A673 (cell line): ENCODE measurements around the gene BIRC5. TPM values are rescaled to one million over a fixed set of nuclear protein-coding genes. Genes with fewer than 3 reads are reported as not detected.

Source experiments
- BruUV-seq: library from RNA; stranded (reverse); fragments of 400-500 nt; replicated peaks from 2 replicates; lab custom pipeline; 2021; lab: Mats Ljungman, UMichigan
- CTCF ChIA-PET: fragments of 300-600 bp; sonication (Branson Sonifier 250); formaldehyde crosslinking; loops from one replicate; lab custom pipeline; 2022; ENCODE audit warnings: antibody characterized with exemption; lab: Charles Lee
- POLR2A ChIA-PET: fragments of 300-600 bp; sonication (Branson Sonifier 250); formaldehyde crosslinking; loops from one replicate; lab custom pipeline; 2022; ENCODE audit warnings: antibody characterized with exemption; ENCODE audit not compliant: low non-redundant PET; lab: Charles Lee
- DNase-seq: peaks from one replicate; pipeline ENCODE4 v3.0.0-alpha.2; 2015; ENCODE audit warnings: low spot score
- H3K27ac ChIP-seq: fragments of 200-600 bp; sonication (generic); 2 replicates; pipeline ENCODE4 v1.5.1; 2016; ENCODE audit warnings: mixed run types, low read depth, mild to moderate bottlenecking, mixed read lengths, antibody characterized with exemption, low read length; ENCODE audit not compliant: poor library complexity, severe bottlenecking
- H3K27me3 ChIP-seq: fragments of 200-600 bp; sonication (generic); replicated peaks from 2 replicates; pipeline ENCODE4 v1.6.1; 2017; ENCODE audit warnings: mixed run types, low read depth, mild to moderate bottlenecking, mixed read lengths, antibody characterized with exemption, low read length; ENCODE audit not compliant: insufficient read depth, poor library complexity
- H3K36me3 ChIP-seq: fragments of 200-600 bp; sonication (generic); 2 replicates; pipeline ENCODE4 v1.6.1; 2016; ENCODE audit warnings: mixed run types, mild to moderate bottlenecking, mixed read lengths, antibody characterized with exemption, low read length; ENCODE audit not compliant: insufficient read depth, poor library complexity, severe bottlenecking
- H3K4me1 ChIP-seq: fragments of 200-600 bp; sonication (generic); 2 replicates; pipeline ENCODE4 v1.6.1; 2017; ENCODE audit warnings: mixed run types, mild to moderate bottlenecking, mixed read lengths, antibody characterized with exemption, low read length; ENCODE audit not compliant: insufficient read depth, poor library complexity, severe bottlenecking
- H3K4me3 ChIP-seq: fragments of 200-600 bp; sonication (generic); 2 replicates; pipeline ENCODE4 v1.5.1; 2016; ENCODE audit warnings: low read depth, mixed run types, mild to moderate bottlenecking, mixed read lengths, low read length; ENCODE audit not compliant: poor library complexity, severe bottlenecking
- H3K9me3 ChIP-seq: fragments of 200-600 bp; sonication (generic); 2 replicates; pipeline ENCODE4 v1.6.1; 2016; ENCODE audit warnings: mixed run types, low read depth, mild to moderate bottlenecking, mixed read lengths, antibody characterized with exemption, low read length; ENCODE audit not compliant: poor library complexity, severe bottlenecking
- CTCF ChIP-seq: fragments of 300-800, 200-600 bp; sonication (generic); conservative IDR thresholded peaks from 2 replicates; pipeline ENCODE4 v1.5.1; 2017; ENCODE audit warnings: low read depth, mild to moderate bottlenecking, antibody characterized with exemption, low read length, moderate library complexity, mixed read lengths
- EZH2 ChIP-seq: fragments of 200-600 bp; sonication (generic); IDR thresholded peaks from 2 replicates; pipeline ENCODE4 v1.6.1; 2017; ENCODE audit warnings: borderline replicate concordance, low read depth, mild to moderate bottlenecking, mixed read lengths, antibody characterized with exemption, low read length; ENCODE audit not compliant: poor library complexity, severe bottlenecking
- intact Hi-C: fragments of 100-400 bp; cut with micrococcal nuclease; formaldehyde crosslinking; loops from one replicate; pipeline ENCODE4 v1.10.0; 2022; ENCODE audit not compliant: unreplicated experiment
- total RNA-seq: library from RNA; stranded (reverse); gene quantifications from 2 replicates; pipeline ENCODE4 v1.2.3, GENCODE V29; 2021

Gene BIRC5
- total RNA-seq, 1 experiment from 2014 or later, result 158 TPM

- POLR2A ChIA-PET, result no interaction called here
- TF ChIP-seq EZH2, result no peak
- no peak for TF ChIP-seq CTCF
- peaks cover 16% of the 10 kb centered on the region for H3K4me1 ChIP-seq
Observed at GRCh38 chr17:78263063-78263735, 49.1 kb downstream of the BIRC5 start.

GRCh38 chr17:78263736-78264340, 49.8 kb downstream of the BIRC5 start:
- H3K27ac ChIP-seq, result no peak overlapping the region
- intact Hi-C loops, result no loop called here
- DNase-seq, result no peak
- CTCF ChIA-PET, result interaction anchor here (0.7 kb wide), 1 partner anchor 48 kb away, joined by 18 read pairs; no protein-coding TSS in a partner anchor
- no TSS peak for BruUV-seq
- TF ChIP-seq EZH2, result no peak
- TF ChIP-seq CTCF, result no peak
- H3K4me1 ChIP-seq, result peaks cover 18% of the 10 kb centered on the region
- POLR2A ChIA-PET, result no interaction called here
- H3K9me3 ChIP-seq, result no peaks in the 10 kb centered on the region
- H3K36me3 ChIP-seq, result no peaks in the 10 kb centered on the region
- H3K4me3 ChIP-seq, result no peak overlapping the region
- no peaks in the 10 kb centered on the region for H3K27me3 ChIP-seq

More at GRCh38 chr17:78263063-78263735, 49.1 kb downstream of the BIRC5 start:
- no peaks in the 10 kb centered on the region for H3K9me3 ChIP-seq
- no peaks in the 10 kb centered on the region for H3K27me3 ChIP-seq
- no peak overlapping the region for H3K4me3 ChIP-seq
- no peaks in the 10 kb centered on the region for H3K36me3 ChIP-seq
- CTCF ChIA-PET, result interaction anchor here (0.6 kb wide), 2 partner anchors 26 to 159 kb away, joined by 3 to 4 read pairs; no protein-coding TSS in a partner anchor
- no peak overlapping the region for H3K27ac ChIP-seq
- no TSS peak for BruUV-seq
- no peak for DNase-seq
- intact Hi-C loops, result no loop called here

GRCh38 chr17:78264590-78264989, 50.5 kb downstream of the BIRC5 start:
- H3K36me3 ChIP-seq, result no peaks in the 10 kb centered on the region
- BruUV-seq, result no TSS peak
- H3K27ac ChIP-seq, result no peak overlapping the region
- intact Hi-C loops, result no loop called here
- TF ChIP-seq CTCF, result no peak
- TF ChIP-seq EZH2, result no peak
- DNase-seq, result no peak
- ChIA-PET POLR2A (no interaction called here), CTCF (interaction anchor here (0.7 kb wide), 1 partner anchor 49 kb away, joined by 18 read pairs; no protein-coding TSS in a partner anchor)
- no peaks in the 10 kb centered on the region for H3K27me3 ChIP-seq
- H3K4me1 ChIP-seq, result peaks cover 21% of the 10 kb centered on the region
- H3K9me3 ChIP-seq, result no peaks in the 10 kb centered on the region
- H3K4me3 ChIP-seq, result no peak overlapping the region
